NCI-H1417 treated with DMSO at 0.1 percent for 48 hours (cell line): ENCODE results near the gene PTPN12.

ENCODE experiments used
- DNase-seq: peaks from one replicate; lab custom pipeline; 2025; lab: John Stamatoyannopoulos, UW

Gene PTPN12

DNA sequence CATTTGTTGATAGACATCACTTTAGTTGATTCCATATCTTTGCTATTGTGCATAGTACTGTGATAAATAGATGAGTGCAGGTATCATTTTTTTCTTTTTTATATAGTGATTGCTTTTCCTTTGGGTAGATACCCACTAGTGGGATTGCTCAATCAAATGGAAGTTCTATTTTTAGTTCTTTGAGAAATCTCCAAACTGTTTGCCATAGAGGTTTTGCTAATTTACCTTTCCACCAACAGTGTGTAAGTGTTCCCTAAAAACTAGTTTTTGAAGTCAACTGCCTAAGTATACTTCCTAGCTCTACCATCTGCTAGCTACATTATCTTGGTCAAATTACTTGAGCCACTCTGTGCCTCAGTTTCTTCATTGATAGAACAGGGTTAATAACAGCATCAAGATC lies 127.6 kb downstream of the PTPN12 start:
- DNase-seq = no peak

- DNase-seq = no peak
Observed at GRCh38 chr7:77665161-77665560, 128.1 kb downstream of the PTPN12 start.

GRCh38 chr7:77667459-77668086 lies 130.5 kb downstream of the PTPN12 start:
- DNase-seq = no peak

- no peak for DNase-seq
Observed at GRCh38 chr7:77674878-77675277, 137.8 kb downstream of the PTPN12 start.

DNA sequence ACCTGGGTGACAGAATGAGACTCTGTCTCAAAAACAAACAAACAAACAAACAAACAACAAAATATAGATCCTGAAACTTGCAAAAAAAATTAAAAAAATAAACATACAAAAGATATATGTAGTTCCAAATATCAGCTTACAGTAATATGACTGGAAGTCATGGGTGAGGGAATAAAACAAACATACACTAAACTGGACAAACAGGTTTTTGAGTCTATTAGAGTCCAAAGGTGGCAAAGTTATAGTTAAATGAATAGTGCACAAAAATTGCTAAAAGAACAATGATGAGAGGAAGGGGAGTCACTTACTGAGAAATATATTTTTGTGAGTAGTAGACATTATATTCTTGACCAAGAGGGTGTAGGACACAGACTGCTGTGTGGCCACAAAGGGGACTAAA lies 142.5 kb downstream of the PTPN12 start:
- DNase-seq = no peak

DNA sequence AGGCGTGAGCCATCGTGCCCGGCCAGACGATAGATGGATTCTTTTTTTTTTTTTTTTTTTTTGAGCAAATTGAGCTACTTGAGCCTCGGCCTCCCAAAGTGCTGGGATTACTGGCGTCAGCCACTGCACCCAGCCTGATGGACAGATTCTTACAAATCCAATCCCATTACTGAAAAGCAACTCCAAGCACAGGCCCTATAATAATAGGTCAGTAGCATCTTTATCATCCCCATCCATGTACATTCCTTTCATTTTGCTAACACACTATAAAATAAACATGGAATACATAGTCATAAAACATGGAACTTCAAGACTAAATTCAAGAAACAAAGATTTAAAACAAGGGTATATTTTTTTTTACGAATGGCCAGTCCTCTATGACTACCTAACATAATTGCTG lies 143.2 kb downstream of the PTPN12 start:
- DNase-seq = no peak

GRCh38 chr7:77684030-77684429 lies 146.9 kb downstream of the PTPN12 start:
- DNase-seq = no peak

DNA sequence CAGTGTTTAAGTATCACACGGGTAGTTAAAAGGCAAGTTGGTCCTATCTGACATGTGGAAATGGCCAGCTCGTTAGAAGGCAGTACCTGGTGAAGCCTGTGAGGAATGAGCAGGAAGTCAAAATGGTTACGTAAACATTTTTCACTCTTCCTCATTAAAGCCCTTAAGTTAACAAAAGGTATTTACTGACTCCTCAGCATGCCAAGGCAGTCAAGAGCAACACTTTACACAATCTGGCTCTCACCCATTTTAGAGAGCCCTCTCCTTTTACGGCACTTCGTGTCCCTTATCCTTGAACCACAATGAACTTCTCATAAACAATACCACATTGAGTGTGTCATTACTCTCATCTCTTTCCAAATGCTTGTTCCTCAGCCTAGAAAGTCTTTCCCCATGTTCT lies 148.1 kb downstream of the PTPN12 start:
- DNase-seq = no peak

GRCh38 chr7:77687100-77687746 lies 150.1 kb downstream of the PTPN12 start:
- no peak for DNase-seq

GRCh38 chr7:77687747-77688144 lies 150.7 kb downstream of the PTPN12 start:
- no peak for DNase-seq
